CD4-positive, alpha-beta memory T cell (primary cell): Measurements from ENCODE around the gene SNX3. TPM values are rescaled to one million over a fixed set of nuclear protein-coding genes. Genes with fewer than 3 reads are reported as not detected.

Source experiments
- CTCF ChIA-PET: fragments of 350-600 bp; sonication (Branson Sonifier 250); formaldehyde crosslinking; loops from one replicate; lab custom pipeline; 2021; ENCODE audit warnings: inconsistent platforms; ENCODE audit not compliant: partially characterized antibody; lab: Charles Lee
- POLR2A ChIA-PET: fragments of 350-600 bp; sonication (Branson Sonifier 250); formaldehyde crosslinking; loops from one replicate; lab custom pipeline; 2021; ENCODE audit not compliant: partially characterized antibody; lab: Charles Lee
- DNase-seq, 5 donors: peaks; one replicate each; pipeline versions ENCODE4 v3.0.0 to v3.0.0-alpha.2; 2020 to 2022; ENCODE audit warnings: mixed read lengths in 1 of 5
- H3K27ac ChIP-seq: one replicate; pipeline ENCODE4 v1.7.0; 2013; ENCODE audit warnings: low read depth, low read length
- H3K27me3 ChIP-seq: 2 replicates; pipeline ENCODE4 v1.7.0; 2013; ENCODE audit warnings: mild to moderate bottlenecking, low read length, moderate library complexity; ENCODE audit not compliant: insufficient read depth
- H3K36me3 ChIP-seq: 2 replicates; pipeline ENCODE4 v1.7.0; 2013; ENCODE audit warnings: mild to moderate bottlenecking, low read length, moderate library complexity; ENCODE audit not compliant: insufficient read depth
- H3K4me1 ChIP-seq: 2 replicates; pipeline ENCODE4 v1.7.0; 2013; ENCODE audit warnings: mild to moderate bottlenecking, low read length, moderate library complexity; ENCODE audit not compliant: insufficient read depth
- H3K4me3 ChIP-seq, 2 donors: one replicate each; pipeline ENCODE4 v1.7.0; 2013; ENCODE audit warnings: low read length in 2 of 2, mild to moderate bottlenecking in 1 of 2
- H3K9me3 ChIP-seq, 2 donors: one replicate each; pipeline ENCODE4 v1.7.0; 2013; ENCODE audit warnings: low read length in 2 of 2, control low read depth in 1 of 2; ENCODE audit not compliant: control insufficient read depth in 1 of 2
- H3K27ac Mint-ChIP-seq, 7 donors: one replicate each; pipeline ENCODE4 v1.8.0; 2020 to 2021; ENCODE audit warnings: mixed read lengths in 7 of 7, mild to moderate bottlenecking in 6 of 7, inconsistent platforms in 3 of 7, moderate library complexity in 3 of 7
- H3K27me3 Mint-ChIP-seq, 2 donors: one replicate each; pipeline ENCODE4 v1.8.0; 2020 to 2021; ENCODE audit warnings: mixed read lengths in 2 of 2
- H3K36me3 Mint-ChIP-seq, 2 donors: one replicate each; pipeline ENCODE4 v1.8.0; 2020 to 2021; ENCODE audit warnings: mixed read lengths in 2 of 2, inconsistent platforms in 1 of 2, mild to moderate bottlenecking in 1 of 2
- H3K4me1 Mint-ChIP-seq, 4 donors: one replicate each; pipeline ENCODE4 v1.8.0; 2020 to 2021; ENCODE audit warnings: mixed read lengths in 4 of 4, mild to moderate bottlenecking in 1 of 4
- H3K4me3 Mint-ChIP-seq, 8 donors: one replicate each; pipeline ENCODE4 v1.8.0; 2020 to 2021; ENCODE audit warnings: mixed read lengths in 8 of 8, mild to moderate bottlenecking in 7 of 8, moderate library complexity in 6 of 8, inconsistent platforms in 3 of 8
- H3K9me3 Mint-ChIP-seq, 8 donors: one replicate each; pipeline ENCODE4 v1.8.0; 2020 to 2021; ENCODE audit warnings: mixed read lengths in 8 of 8, mild to moderate bottlenecking in 5 of 8, inconsistent platforms in 3 of 8, moderate library complexity in 1 of 8
- intact Hi-C: fragments of 100-400 bp; cut with micrococcal nuclease; formaldehyde crosslinking; loops from one replicate; pipeline ENCODE4 v1.15.1; 2023
- polyA plus RNA-seq, 2 donors: library from polyadenylated mRNA; unstranded; fragments of 300-500 nt; fragmentation: Illumina TruSeq; gene quantifications; one replicate each; pipeline ENCODE4 v1.2.3, GENCODE V29; 2021
- total RNA-seq, 2 experiments: library from RNA; stranded (reverse); gene quantifications; one replicate each; pipeline ENCODE4 v1.2.3, GENCODE V29; 2021

SNX3 gene
- total and polyA plus RNA-seq, 4 experiments from 2014 or later, result 65.9 to 261 (median 127) TPM

- H3K36me3 Mint-ChIP-seq, result no peaks in the 10 kb centered on the region
- Histone ChIP-seq H3K4me3 (no peak overlapping the region), H3K9me3 (no peaks in the 10 kb centered on the region), H3K27me3 (peaks cover 74% of the 10 kb centered on the region), H3K36me3 (no peaks in the 10 kb centered on the region), H3K4me1 (peaks cover 44% of the 10 kb centered on the region), H3K27ac (no peak overlapping the region)
- CTCF ChIA-PET, result no interaction called here
- peak overlapping the region in 6 of 8 donors; percentile 18 to 68 (median 45) for H3K4me3 Mint-ChIP-seq
- no peak for DNase-seq
- POLR2A ChIA-PET, result interaction anchor here (0.9 kb wide), 1 partner anchor 706 kb away, joined by 3 read pairs; the partner anchor contains the start of gene PDSS2
- peaks cover 64 to 81% of the 10 kb centered on the region in 2 donors for H3K27me3 Mint-ChIP-seq
- peaks cover 21 to 55% (median 36%) of the 10 kb centered on the region in 4 donors for H3K4me1 Mint-ChIP-seq
- intact Hi-C loops, result no loop called here
- H3K9me3 Mint-ChIP-seq, result peaks cover 0 to 3% (median 0%) of the 10 kb centered on the region in 8 donors
- H3K27ac Mint-ChIP-seq, result peak overlapping the region in 3 of 7 donors; percentile 9 to 57 (median 35)
Observed at GRCh38 chr6:108164815-108165706, 95.8 kb downstream of the SNX3 start.

GRCh38 chr6:108164543-108164814 lies 96.4 kb downstream of the SNX3 start:
- no peaks in the 10 kb centered on the region for H3K36me3 ChIP-seq
- H3K4me3 Mint-ChIP-seq, result peak overlapping the region in 2 of 8 donors; percentile 30 to 31
- H3K27me3 ChIP-seq, result peaks cover 74% of the 10 kb centered on the region
- peaks cover 20 to 50% (median 35%) of the 10 kb centered on the region in 4 donors for H3K4me1 Mint-ChIP-seq
- no peak overlapping the region for H3K27ac ChIP-seq
- H3K27me3 Mint-ChIP-seq, result peaks cover 68 to 87% of the 10 kb centered on the region in 2 donors
- POLR2A ChIA-PET, result interaction anchor here (0.9 kb wide), 1 partner anchor 706 kb away, joined by 3 read pairs; the partner anchor contains the start of gene PDSS2
- no peak overlapping the region for H3K4me3 ChIP-seq
- H3K36me3 Mint-ChIP-seq, result no peaks in the 10 kb centered on the region
- DNase-seq, result no peak
- H3K9me3 Mint-ChIP-seq, result peaks cover 0 to 1% (median 0%) of the 10 kb centered on the region in 8 donors
- intact Hi-C loops, result no loop called here
- H3K27ac Mint-ChIP-seq, result no peak overlapping the region
- H3K9me3 ChIP-seq, result no peaks in the 10 kb centered on the region
- CTCF ChIA-PET, result no interaction called here
- peaks cover 41% of the 10 kb centered on the region for H3K4me1 ChIP-seq

- CTCF ChIA-PET, result no interaction called here
- Histone ChIP-seq H3K9me3 (no peaks in the 10 kb centered on the region), H3K36me3 (no peaks in the 10 kb centered on the region), H3K4me3 (no peak overlapping the region), H3K4me1 (peaks cover 36% of the 10 kb centered on the region), H3K27ac (no peak overlapping the region), H3K27me3 (peaks cover 69% of the 10 kb centered on the region)
- Mint-ChIP-seq H3K36me3 (no peaks in the 10 kb centered on the region), H3K4me3 (peak overlapping the region in 3 of 8 donors; percentile 30 to 58 (median 36)), H3K27me3 (peaks cover 71 to 87% of the 10 kb centered on the region in 2 donors), H3K9me3 (no peaks in the 10 kb centered on the region), H3K4me1 (peaks cover 16 to 44% (median 30%) of the 10 kb centered on the region in 4 donors), H3K27ac (peak overlapping the region in 1 of 7 donors; percentile 44)
- POLR2A ChIA-PET, result interaction anchor here (0.9 kb wide), 1 partner anchor 705 kb away, joined by 3 read pairs; the partner anchor contains the start of gene PDSS2
- DNase-seq, result no peak
- intact Hi-C loops, result no loop called here
Observed at GRCh38 chr6:108163644-108164542, 96.9 kb downstream of the SNX3 start.

- no peak overlapping the region for H3K4me3 ChIP-seq
- H3K9me3 Mint-ChIP-seq, result no peaks in the 10 kb centered on the region
- H3K9me3 ChIP-seq, result no peaks in the 10 kb centered on the region
- H3K4me1 Mint-ChIP-seq, result peaks cover 17 to 46% (median 31%) of the 10 kb centered on the region in 4 donors
- peak overlapping the region in 1 of 7 donors; percentile 44 for H3K27ac Mint-ChIP-seq
- CTCF ChIA-PET, result no interaction called here
- H3K27ac ChIP-seq, result no peak overlapping the region
- intact Hi-C loops, result no loop called here
- H3K27me3 ChIP-seq, result peaks cover 74% of the 10 kb centered on the region
- no peaks in the 10 kb centered on the region for H3K36me3 ChIP-seq
- POLR2A ChIA-PET, result no interaction called here
- no peak for DNase-seq
- H3K4me1 ChIP-seq, result peaks cover 31% of the 10 kb centered on the region
- H3K27me3 Mint-ChIP-seq, result peaks cover 76 to 93% of the 10 kb centered on the region in 2 donors
- no peaks in the 10 kb centered on the region for H3K36me3 Mint-ChIP-seq
- H3K4me3 Mint-ChIP-seq, result no peak overlapping the region
Observed at GRCh38 chr6:108163267-108163643, 97.6 kb downstream of the SNX3 start.

GRCh38 chr6:108161724-108162282 lies 99.0 kb downstream of the SNX3 start:
- DNase-seq, result no peak
- POLR2A ChIA-PET, result no interaction called here

More at GRCh38 chr6:108161724-108162282, 99.0 kb downstream of the SNX3 start:
- Mint-ChIP-seq H3K4me1 (peaks cover 14 to 42% (median 28%) of the 10 kb centered on the region in 4 donors), H3K36me3 (no peaks in the 10 kb centered on the region), H3K27ac (no peak overlapping the region), H3K27me3 (peaks cover 72 to 88% of the 10 kb centered on the region in 2 donors), H3K4me3 (peak overlapping the region in 1 of 8 donors; percentile 66), H3K9me3 (peaks cover 0 to 2% (median 0%) of the 10 kb centered on the region in 8 donors)
- Histone ChIP-seq H3K9me3 (no peaks in the 10 kb centered on the region), H3K27ac (no peak overlapping the region), H3K4me1 (peaks cover 31% of the 10 kb centered on the region), H3K36me3 (no peaks in the 10 kb centered on the region), H3K27me3 (peaks cover 76% of the 10 kb centered on the region), H3K4me3 (no peak overlapping the region)
- CTCF ChIA-PET, result no interaction called here
- intact Hi-C loops, result no loop called here
